ENCODE results near the gene PRMT1. TPM values are rescaled to one million over a fixed set of nuclear protein-coding genes. Genes with fewer than 3 reads are reported as not detected.

PRMT1 gene
- total and polyA plus RNA-seq, 2 donors (not counting 1 experiment from before 2014, with no cell fraction given), result 175 to 310 TPM

DNA sequence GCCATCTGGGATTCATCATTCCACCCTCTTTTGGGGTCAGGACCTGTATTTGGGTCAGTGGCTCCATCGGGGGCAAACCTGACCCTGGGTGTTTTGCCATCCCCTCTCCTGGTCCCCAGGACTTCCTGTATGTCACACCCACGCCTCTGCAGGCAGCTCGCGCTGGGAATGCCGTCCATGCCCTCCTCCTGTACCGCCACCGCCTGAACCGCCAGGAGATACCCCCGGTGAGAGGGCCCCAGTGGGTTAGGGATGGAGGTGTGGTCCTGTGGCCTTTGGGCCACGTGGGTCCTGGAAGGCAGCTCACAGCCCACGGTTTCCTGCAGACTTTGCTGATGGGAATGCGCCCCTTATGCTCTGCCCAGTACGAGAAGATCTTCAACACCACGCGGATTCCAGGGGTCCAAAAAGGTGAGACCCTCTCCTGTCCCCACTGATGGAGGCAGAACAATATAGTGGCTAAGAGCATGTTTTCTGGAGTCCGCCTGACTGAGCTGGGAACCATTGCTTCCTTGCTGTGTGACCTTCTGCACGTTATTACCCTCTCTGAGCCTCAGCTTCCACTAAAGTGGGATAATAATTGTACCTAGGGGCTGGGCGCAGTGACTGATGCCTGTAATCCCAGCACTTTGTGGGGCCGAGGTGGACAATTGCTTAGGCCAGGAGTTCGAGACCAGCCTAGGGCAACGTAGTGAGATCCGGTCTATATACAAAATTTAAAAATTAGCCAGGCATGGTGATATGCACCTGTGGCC lies 28.0 kb downstream of the PRMT1 start:
- Mint-ChIP-seq H3K27ac (no peak overlapping the region), H3K9me3 (ENCODE audit: insufficient read depth) (no peaks in the 10 kb centered on the region), H3K27me3 (peaks cover under 1% of the 10 kb centered on the region), H3K4me3 (no peak overlapping the region), H3K4me1 (no peaks in the 10 kb centered on the region)
- H3K9ac ChIP-seq (ENCODE audit: low read length), result no peak overlapping the region
- H4K20me1 ChIP-seq (ENCODE audit: control insufficient read depth, insufficient read depth, low read length, poor library complexity, severe bottlenecking), result no peaks in the 10 kb centered on the region
- ATAC-seq (ENCODE audit: low read depth) (no peak), DNase-seq (no peak)
- WGBS (ENCODE audit: insufficient coverage), result 87% methylated on average over 15 of the region's 22 CpGs
- H3K9me3 ChIP-seq (ENCODE audit: control extremely low read depth in 1 of 3, control insufficient read depth in 2 of 3, insufficient read depth in 1 of 3, low read length in 2 of 3), result no peaks in the 10 kb centered on the region
- no peaks in the 10 kb centered on the region for H3K36me3 ChIP-seq (replicated peaks in 1 of 2; ENCODE audit: control extremely low read depth in 1 of 2, control insufficient read depth in 1 of 2, extremely low read depth in 1 of 2, insufficient read depth in 2 of 2, low read length in 1 of 2)
- TF ChIP-seq, protein P1, sequence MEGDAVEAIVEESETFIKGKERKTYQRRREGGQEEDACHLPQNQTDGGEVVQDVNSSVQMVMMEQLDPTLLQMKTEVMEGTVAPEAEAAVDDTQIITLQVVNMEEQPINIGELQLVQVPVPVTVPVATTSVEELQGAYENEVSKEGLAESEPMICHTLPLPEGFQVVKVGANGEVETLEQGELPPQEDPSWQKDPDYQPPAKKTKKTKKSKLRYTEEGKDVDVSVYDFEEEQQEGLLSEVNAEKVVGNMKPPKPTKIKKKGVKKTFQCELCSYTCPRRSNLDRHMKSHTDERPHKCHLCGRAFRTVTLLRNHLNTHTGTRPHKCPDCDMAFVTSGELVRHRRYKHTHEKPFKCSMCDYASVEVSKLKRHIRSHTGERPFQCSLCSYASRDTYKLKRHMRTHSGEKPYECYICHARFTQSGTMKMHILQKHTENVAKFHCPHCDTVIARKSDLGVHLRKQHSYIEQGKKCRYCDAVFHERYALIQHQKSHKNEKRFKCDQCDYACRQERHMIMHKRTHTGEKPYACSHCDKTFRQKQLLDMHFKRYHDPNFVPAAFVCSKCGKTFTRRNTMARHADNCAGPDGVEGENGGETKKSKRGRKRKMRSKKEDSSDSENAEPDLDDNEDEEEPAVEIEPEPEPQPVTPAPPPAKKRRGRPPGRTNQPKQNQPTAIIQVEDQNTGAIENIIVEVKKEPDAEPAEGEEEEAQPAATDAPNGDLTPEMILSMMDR (IDR thresholded peaks at IDR 0.05), result no peak
- TF ChIP-seq EZH2 (IDR thresholded peaks at IDR 0.05; ENCODE audit: borderline replicate concordance, insufficient read depth, low read depth, low read length, poor library complexity, severe bottlenecking), result no peak
- no peak overlapping the region for H3K4me2 ChIP-seq (replicated peaks; ENCODE audit: low read depth, low read length, poor library complexity, severe bottlenecking)
- ChIA-PET POLR2A (no interaction called here), CTCF (no interaction called here)
- H3K27ac ChIP-seq (ENCODE audit: low read length in 2 of 2), result no peak overlapping the region
- intact Hi-C loops (cut with micrococcal nuclease), result no loop called here
- no peak overlapping the region for H3K4me3 ChIP-seq (ENCODE audit: control extremely low read depth in 1 of 5, extremely low read depth in 1 of 5, insufficient read depth in 1 of 5, low read depth in 2 of 5, low read length in 4 of 5)
- no peaks in the 10 kb centered on the region for H3K4me1 ChIP-seq (ENCODE audit: control insufficient read depth in 2 of 2, insufficient read depth in 2 of 2, low read length in 2 of 2)
- H3K79me2 ChIP-seq (ENCODE audit: control insufficient read depth, insufficient read depth, low read length), result no peaks in the 10 kb centered on the region
- peaks cover 0 to 8% (median 0%) of the 10 kb centered on the region in 4 experiments for H3K27me3 ChIP-seq (replicated peaks in 1 of 4; ENCODE audit: control extremely low read depth in 1 of 4, control insufficient read depth in 3 of 4, insufficient read depth in 4 of 4, low read length in 3 of 4)
- H2AFZ ChIP-seq (ENCODE audit: insufficient read depth, low read depth, low read length, poor library complexity, severe bottlenecking), result no peak overlapping the region

DNA sequence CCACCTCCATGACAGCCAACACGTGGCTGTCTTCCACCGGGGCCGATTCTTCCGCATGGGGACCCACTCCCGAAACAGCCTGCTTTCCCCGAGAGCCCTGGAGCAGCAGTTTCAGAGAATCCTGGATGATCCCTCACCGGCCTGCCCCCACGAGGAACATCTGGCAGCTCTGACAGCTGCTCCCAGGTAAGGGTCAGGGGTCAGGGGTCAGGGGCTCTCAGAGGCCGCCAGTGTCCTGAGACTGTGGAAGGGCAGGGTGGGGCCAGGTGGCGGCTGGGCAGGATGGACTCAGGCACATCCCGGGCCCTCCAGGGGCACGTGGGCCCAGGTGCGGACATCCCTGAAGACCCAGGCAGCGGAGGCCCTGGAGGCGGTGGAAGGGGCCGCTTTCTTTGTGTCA lies 28.8 kb downstream of the PRMT1 start:
- TF ChIP-seq, protein P1 (IDR thresholded peaks at IDR 0.05), result no peak
- TF ChIP-seq EZH2 (IDR thresholded peaks at IDR 0.05; ENCODE audit: borderline replicate concordance, insufficient read depth, low read depth, low read length, poor library complexity, severe bottlenecking), result no peak
- Histone ChIP-seq H3K4me1 (ENCODE audit: control insufficient read depth in 2 of 2, insufficient read depth in 2 of 2, low read length in 2 of 2) (no peaks in the 10 kb centered on the region), H3K9ac (ENCODE audit: low read length) (no peak overlapping the region), H3K79me2 (ENCODE audit: control insufficient read depth, insufficient read depth, low read length) (no peaks in the 10 kb centered on the region), H4K20me1 (ENCODE audit: control insufficient read depth, insufficient read depth, low read length, poor library complexity, severe bottlenecking) (no peaks in the 10 kb centered on the region), H3K27me3 (replicated peaks in 1 of 4; ENCODE audit: control extremely low read depth in 1 of 4, control insufficient read depth in 3 of 4, insufficient read depth in 4 of 4, low read length in 3 of 4) (peaks cover 0 to 7% (median 0%) of the 10 kb centered on the region in 4 experiments), H3K4me2 (replicated peaks; ENCODE audit: low read depth, low read length, poor library complexity, severe bottlenecking) (no peak overlapping the region), H3K4me3 (ENCODE audit: control extremely low read depth in 1 of 5, extremely low read depth in 1 of 5, insufficient read depth in 1 of 5, low read depth in 2 of 5, low read length in 4 of 5) (no peak overlapping the region), H3K9me3 (ENCODE audit: control extremely low read depth in 1 of 3, control insufficient read depth in 2 of 3, insufficient read depth in 1 of 3, low read length in 2 of 3) (no peaks in the 10 kb centered on the region), H3K36me3 (replicated peaks in 1 of 2; ENCODE audit: control extremely low read depth in 1 of 2, control insufficient read depth in 1 of 2, extremely low read depth in 1 of 2, insufficient read depth in 2 of 2, low read length in 1 of 2) (no peaks in the 10 kb centered on the region), H2AFZ (ENCODE audit: insufficient read depth, low read depth, low read length, poor library complexity, severe bottlenecking) (no peak overlapping the region), H3K27ac (ENCODE audit: low read length in 2 of 2) (no peak overlapping the region)
- POLR2A ChIA-PET, result no interaction called here
- 97% methylated on average over 16 of the region's 16 CpGs for WGBS (ENCODE audit: insufficient coverage)
- no peaks in the 10 kb centered on the region for H3K9me3 Mint-ChIP-seq (ENCODE audit: insufficient read depth)
- H3K4me1 Mint-ChIP-seq, result no peaks in the 10 kb centered on the region
- peaks cover 4% of the 10 kb centered on the region for H3K27me3 Mint-ChIP-seq
- no peak for DNase-seq
- H3K4me3 Mint-ChIP-seq, result no peak overlapping the region
- CTCF ChIA-PET, result no interaction called here
- intact Hi-C loops (cut with micrococcal nuclease), result no loop called here
- H3K27ac Mint-ChIP-seq, result no peak overlapping the region
- ATAC-seq (ENCODE audit: low read depth), result no peak

Measured in B cell (primary cell).